Activated CD8-positive, alpha-beta memory T cell treated with anti-CD3 and anti-CD28 coated beads, Interleukin-2, amount 10 ng/mL, durations not matched to agents 7 days and 5 days (primary cell): ENCODE results near the gene TTYH2. TPM values are rescaled to one million over a fixed set of nuclear protein-coding genes. Genes with fewer than 3 reads are reported as not detected.
"Not testable (repeated sequence)": the region's sequence is repeated elsewhere in the genome, so short reads cannot be mapped to it uniquely, and the experiment has no call there.

Source experiments
- ATAC-seq: fragments of 150-1000 bp; cut with Tn5 transposase; one replicate; pipeline ENCODE4 v1.10.0; 2021; ENCODE audit warnings: moderate library complexity
- CTCF ChIA-PET: fragments of 350-600 bp; sonication (Branson Sonifier 250); formaldehyde crosslinking; loops from one replicate; lab custom pipeline; 2021; ENCODE audit warnings: antibody characterized with exemption; lab: Charles Lee
- DNase-seq: peaks from one replicate; pipeline ENCODE4 v3.0.0-alpha.2; 2020
- H3K27ac Mint-ChIP-seq: one replicate; pipeline ENCODE4 v1.8.0; 2021; ENCODE audit warnings: mild to moderate bottlenecking, mixed read lengths
- H3K27me3 Mint-ChIP-seq: one replicate; pipeline ENCODE4 v1.8.0; 2021; ENCODE audit warnings: mixed read lengths
- H3K36me3 Mint-ChIP-seq: one replicate; pipeline ENCODE4 v1.8.0; 2021; ENCODE audit warnings: mild to moderate bottlenecking, mixed read lengths
- H3K4me1 Mint-ChIP-seq: one replicate; pipeline ENCODE4 v1.8.0; 2021; ENCODE audit warnings: mixed read lengths
- H3K4me3 Mint-ChIP-seq: one replicate; pipeline ENCODE4 v1.8.0; 2021; ENCODE audit warnings: mild to moderate bottlenecking, moderate library complexity, mixed read lengths
- H3K9me3 Mint-ChIP-seq: one replicate; pipeline ENCODE4 v1.8.0; 2022; ENCODE audit warnings: low read depth, mixed read lengths
- total RNA-seq, 2 experiments: library from RNA; stranded (reverse); gene quantifications; one replicate each; pipeline ENCODE4 v1.2.3, GENCODE V29; 2021

TTYH2 gene
- total RNA-seq, 2 experiments from 2014 or later: 7.1 to 12.8 TPM

DNA sequence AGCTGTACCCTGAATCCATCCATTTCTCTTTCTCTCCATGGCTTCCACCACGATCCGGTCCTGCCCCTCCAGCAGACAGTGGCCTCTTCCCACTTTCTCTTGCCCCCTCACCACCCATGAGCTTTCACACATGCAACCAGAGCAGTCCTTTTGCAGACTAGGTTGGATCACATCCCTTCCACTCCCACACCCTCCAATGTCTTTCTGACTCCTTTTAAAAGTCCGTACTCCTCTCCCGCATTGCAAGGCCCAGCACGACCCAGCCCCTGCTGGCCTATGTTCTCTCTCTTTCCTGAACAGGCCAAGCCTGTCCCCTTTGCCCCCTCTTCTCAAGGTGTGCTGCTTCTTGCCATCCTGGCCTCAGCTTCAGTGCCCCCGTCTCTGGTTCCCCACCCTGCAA is 38.2 kb downstream of the TTYH2 start:
- peak overlapping the region; percentile 13 for H3K27ac Mint-ChIP-seq
- no peaks in the 10 kb centered on the region for H3K36me3 Mint-ChIP-seq
- DNase-seq (no peak), ATAC-seq (no peak)
- CTCF ChIA-PET: no interaction called here
- peaks cover 5% of the 10 kb centered on the region for H3K4me1 Mint-ChIP-seq
- no peak overlapping the region for H3K4me3 Mint-ChIP-seq
- H3K27me3 Mint-ChIP-seq: no peaks in the 10 kb centered on the region
- H3K9me3 Mint-ChIP-seq: no peaks in the 10 kb centered on the region

DNA sequence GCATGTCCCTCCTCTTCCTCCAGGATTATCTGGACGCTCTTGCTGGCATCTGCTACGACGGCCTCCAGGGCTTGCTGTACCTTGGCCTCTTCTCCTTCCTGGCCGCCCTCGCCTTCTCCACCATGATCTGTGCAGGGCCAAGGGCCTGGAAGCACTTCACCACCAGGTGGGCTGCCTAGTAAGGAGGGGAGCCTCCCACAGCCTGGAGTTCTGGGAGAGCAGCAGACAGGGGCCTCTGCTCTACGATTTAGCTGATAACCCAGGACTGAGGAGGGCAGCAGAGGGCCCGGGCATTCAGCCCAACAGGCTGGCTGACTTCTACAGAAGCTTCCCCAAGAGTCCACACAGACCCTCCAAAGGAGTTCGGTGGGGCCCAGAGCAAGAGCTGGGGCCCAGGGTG is 38.8 kb downstream of the TTYH2 start:
- ATAC-seq: no peak
- Mint-ChIP-seq H3K27me3 (no peaks in the 10 kb centered on the region), H3K27ac (no peak overlapping the region), H3K9me3 (no peaks in the 10 kb centered on the region), H3K36me3 (no peaks in the 10 kb centered on the region), H3K4me1 (peaks cover 5% of the 10 kb centered on the region), H3K4me3 (no peak overlapping the region)
- CTCF ChIA-PET: no interaction called here
- no peak for DNase-seq

DNA sequence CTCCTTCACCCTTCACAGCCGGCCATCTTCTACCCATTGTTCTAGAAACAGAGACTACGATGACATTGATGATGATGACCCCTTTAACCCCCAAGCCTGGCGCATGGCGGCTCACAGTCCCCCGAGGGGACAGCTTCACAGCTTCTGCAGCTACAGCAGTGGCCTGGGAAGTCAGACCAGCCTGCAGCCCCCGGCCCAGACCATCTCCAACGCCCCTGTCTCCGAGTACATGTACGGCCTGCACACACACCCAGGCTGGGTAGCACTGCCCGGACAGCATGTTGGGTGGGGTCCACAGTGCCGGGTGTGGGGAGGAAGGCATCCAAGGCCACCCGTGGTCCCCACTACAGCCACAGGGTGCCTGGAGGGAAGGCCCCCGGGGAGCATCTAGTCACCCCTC is 39.7 kb downstream of the TTYH2 start:
- no peak for DNase-seq
- H3K36me3 Mint-ChIP-seq: no peaks in the 10 kb centered on the region
- CTCF ChIA-PET: no interaction called here
- H3K4me3 Mint-ChIP-seq: no peak overlapping the region
- no peaks in the 10 kb centered on the region for H3K9me3 Mint-ChIP-seq
- ATAC-seq: no peak
- peaks cover 5% of the 10 kb centered on the region for H3K4me1 Mint-ChIP-seq
- no peak overlapping the region for H3K27ac Mint-ChIP-seq
- H3K27me3 Mint-ChIP-seq: no peaks in the 10 kb centered on the region

DNA sequence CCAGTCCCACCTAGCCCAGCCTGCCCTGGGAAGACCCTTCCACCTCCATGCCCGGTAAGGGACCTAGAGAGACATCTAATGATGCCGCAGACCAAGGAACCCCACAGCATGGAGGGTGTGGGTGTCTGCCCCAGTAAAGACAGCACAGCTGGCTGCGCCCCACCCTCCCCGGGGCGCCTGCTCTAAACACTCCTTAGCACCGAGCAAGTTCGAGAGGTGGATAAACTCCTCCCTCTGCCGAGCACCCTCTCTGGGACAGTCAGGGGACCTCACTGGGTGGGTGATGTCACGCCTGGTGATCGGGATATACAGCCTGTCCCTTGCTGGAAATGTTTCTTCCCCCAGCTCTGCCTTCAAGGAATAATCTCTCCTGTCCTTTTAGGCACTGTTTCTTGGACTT is 43.9 kb downstream of the TTYH2 start:
- no peaks in the 10 kb centered on the region for H3K36me3 Mint-ChIP-seq
- H3K27me3 Mint-ChIP-seq: no peaks in the 10 kb centered on the region
- no peak overlapping the region for H3K27ac Mint-ChIP-seq
- no peak overlapping the region for H3K4me3 Mint-ChIP-seq
- H3K4me1 Mint-ChIP-seq: no peaks in the 10 kb centered on the region
- H3K9me3 Mint-ChIP-seq: no peaks in the 10 kb centered on the region
- CTCF ChIA-PET: interaction anchor here (1.6 kb wide), 1 partner anchor 58 kb away, joined by 3 read pairs; no protein-coding TSS in a partner anchor
- DNase-seq (no peak), ATAC-seq (no peak)

DNA sequence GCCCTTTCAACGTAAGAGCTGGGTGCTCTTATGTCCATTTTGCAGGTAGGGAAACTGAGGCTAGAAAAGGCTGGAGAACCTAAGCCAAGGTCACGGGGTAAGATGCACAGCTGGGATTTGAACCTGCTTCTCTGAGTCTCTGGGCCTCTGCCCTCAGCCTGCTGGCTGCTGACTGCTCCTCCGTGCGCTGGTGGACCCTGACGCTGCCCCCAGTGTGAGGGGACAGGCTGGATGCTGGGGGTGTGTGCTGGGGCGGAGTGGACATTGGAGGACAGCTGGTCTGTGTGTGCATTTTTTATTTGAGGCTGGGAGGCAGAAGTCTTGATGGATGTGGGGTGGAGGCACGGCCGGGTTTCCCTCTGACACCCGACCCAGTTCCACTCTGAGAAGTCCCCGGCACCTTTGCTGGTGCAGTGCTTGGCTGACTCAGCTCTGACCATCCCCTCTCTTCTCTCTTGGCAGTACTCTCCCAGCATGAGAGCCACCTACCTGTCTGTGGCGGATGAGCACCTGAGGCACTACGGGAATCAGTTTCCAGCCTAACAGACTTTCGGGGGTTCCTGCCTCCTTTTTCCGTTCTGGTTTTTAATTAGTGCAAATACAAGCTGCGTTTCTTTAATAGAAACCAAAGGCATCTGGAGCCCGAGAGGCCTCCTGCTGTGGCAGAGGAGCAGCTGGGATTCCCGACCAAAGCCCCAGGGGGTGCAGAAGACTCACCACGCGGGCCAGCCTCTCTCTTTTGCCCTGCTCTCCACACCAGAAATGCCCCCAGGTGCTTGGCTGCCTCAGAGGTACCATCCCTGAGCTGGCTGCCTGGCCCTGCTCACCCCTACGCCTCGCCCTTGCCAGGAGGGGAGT is 46.5 kb downstream of the TTYH2 start:
- ATAC-seq (no peak), DNase-seq (no peak)
- H3K27ac Mint-ChIP-seq: no peak overlapping the region
- no peaks in the 10 kb centered on the region for H3K4me1 Mint-ChIP-seq
- H3K27me3 Mint-ChIP-seq: no peaks in the 10 kb centered on the region
- no peak overlapping the region for H3K4me3 Mint-ChIP-seq
- H3K9me3 Mint-ChIP-seq: no peaks in the 10 kb centered on the region
- H3K36me3 Mint-ChIP-seq: no peaks in the 10 kb centered on the region
- CTCF ChIA-PET: interaction anchor here (0.5 kb wide), 1 partner anchor 84 kb away, joined by 4 read pairs; no protein-coding TSS in a partner anchor

DNA sequence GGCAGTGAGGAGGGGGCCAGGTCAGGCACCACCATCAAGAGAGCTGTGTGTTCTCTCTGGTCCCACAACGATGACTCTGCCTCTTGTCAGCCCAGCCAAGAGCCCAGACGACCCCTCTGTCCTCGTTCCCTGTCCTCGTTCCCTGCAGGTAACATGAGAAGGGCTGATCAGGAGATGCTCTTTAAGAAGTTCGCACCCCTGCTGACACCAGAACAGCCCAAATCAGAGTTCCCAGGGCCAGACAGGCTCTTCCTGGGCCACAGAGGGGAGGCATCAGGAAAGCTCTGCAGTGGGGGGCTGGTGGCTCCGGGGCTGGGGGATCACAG is 47.1 kb downstream of the TTYH2 start:
- Mint-ChIP-seq H3K27me3 (no peaks in the 10 kb centered on the region), H3K4me3 (no peak overlapping the region), H3K4me1 (no peaks in the 10 kb centered on the region), H3K36me3 (no peaks in the 10 kb centered on the region), H3K27ac (no peak overlapping the region), H3K9me3 (no peaks in the 10 kb centered on the region)
- CTCF ChIA-PET: no interaction called here
- ATAC-seq: no peak
- DNase-seq: no peak

DNA sequence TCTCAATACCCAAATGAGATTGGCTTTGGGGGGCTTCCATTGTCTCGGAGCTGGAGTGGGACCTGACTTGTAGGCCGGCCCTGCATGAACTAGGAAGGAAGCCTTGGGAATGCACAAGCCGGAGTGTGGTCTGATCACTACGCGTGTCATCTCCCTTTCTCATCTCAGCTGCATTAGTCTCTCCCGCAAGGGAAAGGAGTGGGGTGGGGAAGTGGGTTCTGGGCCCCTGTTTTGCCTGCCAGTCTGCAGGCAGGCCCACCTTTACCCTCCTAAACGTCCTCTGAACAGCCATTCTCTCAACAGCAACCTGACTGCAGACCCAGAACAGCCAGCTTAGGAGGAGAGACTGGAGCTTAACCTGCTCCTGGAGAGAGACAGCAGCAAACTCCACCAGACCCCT is 49.2 kb downstream of the TTYH2 start:
- no peak for DNase-seq
- CTCF ChIA-PET: no interaction called here

DNA sequence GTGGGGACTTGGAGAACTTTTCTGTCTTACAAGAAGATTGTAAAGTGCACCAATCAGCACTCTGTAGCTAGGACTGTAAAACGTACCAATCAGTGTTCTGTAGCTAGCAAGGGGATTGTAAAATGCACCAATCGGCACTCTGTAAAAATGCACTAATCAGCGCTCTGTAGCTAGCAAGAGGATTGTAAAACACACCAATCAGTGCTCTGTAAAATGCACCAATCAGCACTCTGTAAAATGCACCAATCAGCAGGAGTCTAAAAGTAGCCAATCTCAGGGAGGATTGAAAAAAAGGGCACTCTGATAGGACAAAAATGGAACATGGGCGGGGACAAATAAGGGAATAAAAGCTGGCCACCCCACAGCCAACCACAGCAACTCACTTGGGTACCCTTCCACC is 53.7 kb downstream of the TTYH2 start:
- ATAC-seq, DNase-seq, H3K4me3 Mint-ChIP-seq, H3K9me3 Mint-ChIP-seq, H3K4me1 Mint-ChIP-seq, H3K36me3 Mint-ChIP-seq, H3K27ac Mint-ChIP-seq: not testable (repeated sequence)
- peaks cover 12% of the 10 kb centered on the region for H3K27me3 Mint-ChIP-seq
- CTCF ChIA-PET: interaction anchor here (1.4 kb wide), 1 partner anchor 17 kb away, joined by 3 read pairs; no protein-coding TSS in a partner anchor

More for the DNA sequence above, 49.2 kb downstream of the TTYH2 start:
- Mint-ChIP-seq H3K27ac (no peak overlapping the region), H3K4me3 (no peak overlapping the region), H3K36me3 (no peaks in the 10 kb centered on the region), H3K27me3 (peaks cover 4% of the 10 kb centered on the region), H3K4me1 (no peaks in the 10 kb centered on the region), H3K9me3 (no peaks in the 10 kb centered on the region)
- no peak for ATAC-seq

DNA sequence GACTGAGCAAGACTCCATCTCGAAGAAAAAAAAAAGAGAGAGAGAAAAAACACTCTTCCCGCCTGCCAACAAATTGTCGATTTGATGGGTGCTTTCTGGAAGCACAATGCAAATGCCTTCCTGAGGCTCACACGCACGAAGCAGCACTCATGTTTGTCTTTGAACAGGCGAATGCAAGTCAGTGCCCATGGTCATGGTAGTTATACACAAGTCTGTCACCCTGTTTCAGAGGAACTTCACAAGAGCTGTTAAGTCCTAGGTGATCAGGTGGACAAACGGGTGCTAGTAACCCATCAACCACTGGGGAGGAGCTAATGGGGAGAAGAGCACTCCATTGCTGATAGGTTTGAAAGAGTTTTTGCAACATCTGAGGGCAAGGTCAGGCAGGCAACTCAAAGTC is 54.2 kb downstream of the TTYH2 start:
- Mint-ChIP-seq H3K9me3 (no peaks in the 10 kb centered on the region), H3K4me1 (peaks cover 3% of the 10 kb centered on the region), H3K36me3 (no peaks in the 10 kb centered on the region), H3K4me3 (no peak overlapping the region), H3K27ac (no peak overlapping the region), H3K27me3 (peaks cover 12% of the 10 kb centered on the region)
- no peak for ATAC-seq
- CTCF ChIA-PET: interaction anchor here (1.4 kb wide), 1 partner anchor 17 kb away, joined by 3 read pairs; no protein-coding TSS in a partner anchor
- no peak for DNase-seq

DNA sequence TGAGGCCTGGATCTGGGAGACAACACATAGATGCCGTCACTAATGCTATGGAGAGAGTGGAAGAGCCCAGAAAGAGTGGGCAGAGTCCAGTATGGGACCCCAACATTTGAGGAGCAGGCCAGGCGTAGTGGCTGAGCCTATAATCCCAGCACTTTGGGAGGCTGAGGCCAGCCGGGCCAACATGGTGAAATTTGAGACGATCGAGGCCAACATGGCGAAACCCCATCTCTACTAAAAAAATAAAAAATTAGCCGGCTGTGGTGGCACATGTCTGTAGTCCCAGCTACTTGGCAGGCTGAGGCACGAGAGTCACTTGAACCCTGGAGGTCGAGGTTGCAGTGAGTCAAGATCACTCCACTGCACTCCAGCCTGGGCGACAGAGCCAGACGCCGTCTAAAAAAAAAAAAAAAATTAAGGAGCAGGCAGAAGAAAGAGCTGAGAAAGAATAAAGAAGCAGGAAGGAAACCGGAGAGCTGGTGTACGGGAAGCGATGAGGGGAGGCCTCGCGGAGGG is 54.7 kb downstream of the TTYH2 start:
- Mint-ChIP-seq H3K4me1 (peaks cover 3% of the 10 kb centered on the region), H3K9me3 (no peaks in the 10 kb centered on the region), H3K4me3 (no peak overlapping the region), H3K27ac (no peak overlapping the region), H3K27me3 (peaks cover 12% of the 10 kb centered on the region), H3K36me3 (no peaks in the 10 kb centered on the region)
- CTCF ChIA-PET: no interaction called here
- DNase-seq (no peak), ATAC-seq (no peak)

DNA sequence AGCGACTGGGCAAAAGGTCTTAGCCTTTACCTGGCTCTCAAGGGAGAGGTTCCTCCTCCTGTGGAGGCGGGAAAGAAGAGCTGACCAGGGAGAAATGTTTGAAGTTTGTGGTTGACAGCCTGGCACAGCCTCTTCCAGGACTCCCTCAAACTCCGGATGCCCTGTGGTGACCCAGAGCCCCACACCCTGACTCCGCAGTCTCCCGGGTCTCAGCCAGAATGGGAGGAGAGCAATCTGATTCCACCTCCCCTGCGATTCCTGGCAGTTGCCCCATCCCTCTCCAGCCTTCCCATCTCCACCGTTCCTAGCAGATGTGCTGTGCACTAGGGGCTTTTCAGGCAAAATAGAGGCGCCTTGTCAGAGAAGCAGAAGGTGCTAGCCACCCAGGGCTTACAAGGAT is 55.2 kb downstream of the TTYH2 start:
- H3K4me3 Mint-ChIP-seq: no peak overlapping the region
- no peaks in the 10 kb centered on the region for H3K36me3 Mint-ChIP-seq
- CTCF ChIA-PET: no interaction called here
- peaks cover 12% of the 10 kb centered on the region for H3K27me3 Mint-ChIP-seq
- no peak overlapping the region for H3K27ac Mint-ChIP-seq
- H3K9me3 Mint-ChIP-seq: no peaks in the 10 kb centered on the region
- DNase-seq (no peak), ATAC-seq (no peak)
- H3K4me1 Mint-ChIP-seq: peaks cover 3% of the 10 kb centered on the region

DNA sequence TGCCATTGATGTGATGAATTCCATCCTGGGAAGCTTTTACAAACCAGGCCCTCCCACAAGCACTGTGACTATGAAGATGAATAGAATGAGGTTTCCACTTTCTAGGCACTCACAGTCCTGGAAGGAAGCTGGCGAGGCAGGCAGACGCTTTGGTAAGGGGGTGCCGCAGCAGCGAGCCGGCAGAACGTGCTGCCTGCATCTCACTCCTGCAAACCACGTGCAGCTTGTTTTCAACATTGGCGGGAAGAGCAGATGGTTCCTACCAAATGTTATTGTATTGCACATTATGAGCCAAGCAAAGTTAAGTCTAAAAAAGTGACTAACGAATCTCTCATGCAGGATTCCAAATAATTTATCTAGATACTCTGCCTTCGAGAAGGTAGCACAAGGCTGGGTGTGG is 57.0 kb downstream of the TTYH2 start:
- Mint-ChIP-seq H3K27me3 (peaks cover 12% of the 10 kb centered on the region), H3K4me3 (no peak overlapping the region), H3K36me3 (no peaks in the 10 kb centered on the region), H3K4me1 (peaks cover 21% of the 10 kb centered on the region), H3K27ac (no peak overlapping the region), H3K9me3 (no peaks in the 10 kb centered on the region)
- CTCF ChIA-PET: interaction anchor here (1.5 kb wide), 1 partner anchor 31 kb away, joined by 3 read pairs; no protein-coding TSS in a partner anchor
- ATAC-seq: no peak
- DNase-seq: no peak

DNA sequence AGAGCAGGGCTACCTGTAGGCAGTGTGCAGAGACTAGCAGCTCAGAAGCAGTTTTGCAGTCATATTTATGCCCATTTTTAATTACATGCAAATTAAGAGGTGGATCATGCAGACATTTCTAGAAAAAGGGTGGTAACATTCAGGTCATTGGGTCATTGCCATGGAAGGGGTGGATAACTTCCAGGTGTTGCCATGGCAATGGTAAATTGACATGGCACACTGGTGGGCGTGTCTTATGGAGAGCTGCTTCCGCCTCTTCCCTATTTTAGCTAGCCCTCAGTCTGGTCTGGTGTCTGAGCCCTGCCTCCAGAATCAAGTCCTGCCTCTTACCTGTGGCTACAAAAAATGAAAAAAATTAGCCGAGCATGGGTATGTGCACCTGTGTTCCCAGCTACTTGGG is 57.9 kb downstream of the TTYH2 start:
- H3K27me3 Mint-ChIP-seq: peaks cover 12% of the 10 kb centered on the region
- H3K4me1 Mint-ChIP-seq: peaks cover 25% of the 10 kb centered on the region
- no peaks in the 10 kb centered on the region for H3K9me3 Mint-ChIP-seq
- CTCF ChIA-PET: interaction anchor here (1.5 kb wide), 1 partner anchor 30 kb away, joined by 3 read pairs; no protein-coding TSS in a partner anchor
- ATAC-seq: no peak
- H3K27ac Mint-ChIP-seq: no peak overlapping the region
- no peak for DNase-seq
- H3K36me3 Mint-ChIP-seq: no peaks in the 10 kb centered on the region
- no peak overlapping the region for H3K4me3 Mint-ChIP-seq
